ENCODE data around the gene SP2.

SP2 gene

GRCh38 chr17:47871048-47871447 is 25.0 kb upstream of the SP2 start:
- no peak for FAIRE-seq

GRCh38 chr17:47872019-47872650 is 23.9 kb upstream of the SP2 start:
- FAIRE-seq: no peak

- no peak for FAIRE-seq
Observed at GRCh38 chr17:47872651-47873161, 23.3 kb upstream of the SP2 start.

- FAIRE-seq: no peak
Observed at GRCh38 chr17:47873200-47874090, 22.6 kb upstream of the SP2 start.

GRCh38 chr17:47875011-47875985 is 20.7 kb upstream of the SP2 start:
- FAIRE-seq: no peak

- FAIRE-seq: no peak
Observed at GRCh38 chr17:47877368-47878034, 18.5 kb upstream of the SP2 start.

- FAIRE-seq: no peak
Observed at GRCh38 chr17:47878203-47879027, 17.6 kb upstream of the SP2 start.

GRCh38 chr17:47879028-47879585 is 16.9 kb upstream of the SP2 start:
- no peak for FAIRE-seq

GRCh38 chr17:47879776-47880454 is 16.1 kb upstream of the SP2 start:
- no peak for FAIRE-seq

- FAIRE-seq: no peak
Observed at GRCh38 chr17:47882247-47882646, 13.8 kb upstream of the SP2 start.

GRCh38 chr17:47882695-47883588 is 13.1 kb upstream of the SP2 start:
- FAIRE-seq: no peak

- FAIRE-seq: no peak
Observed at GRCh38 chr17:47883589-47884426, 12.2 kb upstream of the SP2 start.

GRCh38 chr17:47884427-47884740 is 11.7 kb upstream of the SP2 start:
- FAIRE-seq: no peak

- no peak for FAIRE-seq
Observed at GRCh38 chr17:47884905-47885730, 10.9 kb upstream of the SP2 start.

- no peak for FAIRE-seq
Observed at GRCh38 chr17:47888293-47888692, 7.7 kb upstream of the SP2 start.

GRCh38 chr17:47889734-47890529 is 6.1 kb upstream of the SP2 start:
- no peak for FAIRE-seq

Data from TTC549 (cell line).